ENCODE measurements around the gene TRIP13. TPM values are rescaled to one million over a fixed set of nuclear protein-coding genes. Genes with fewer than 3 reads are reported as not detected.
A peak's percentile ranks its signal among the peaks of the same experiment; 100 is the strongest.
"Not testable (repeated sequence)": the region's sequence is repeated elsewhere in the genome, so short reads cannot be mapped to it uniquely, and the experiment has no call there.

The TRIP13 gene
- total RNA-seq, 1 donor, result 4.0 TPM

DNA sequence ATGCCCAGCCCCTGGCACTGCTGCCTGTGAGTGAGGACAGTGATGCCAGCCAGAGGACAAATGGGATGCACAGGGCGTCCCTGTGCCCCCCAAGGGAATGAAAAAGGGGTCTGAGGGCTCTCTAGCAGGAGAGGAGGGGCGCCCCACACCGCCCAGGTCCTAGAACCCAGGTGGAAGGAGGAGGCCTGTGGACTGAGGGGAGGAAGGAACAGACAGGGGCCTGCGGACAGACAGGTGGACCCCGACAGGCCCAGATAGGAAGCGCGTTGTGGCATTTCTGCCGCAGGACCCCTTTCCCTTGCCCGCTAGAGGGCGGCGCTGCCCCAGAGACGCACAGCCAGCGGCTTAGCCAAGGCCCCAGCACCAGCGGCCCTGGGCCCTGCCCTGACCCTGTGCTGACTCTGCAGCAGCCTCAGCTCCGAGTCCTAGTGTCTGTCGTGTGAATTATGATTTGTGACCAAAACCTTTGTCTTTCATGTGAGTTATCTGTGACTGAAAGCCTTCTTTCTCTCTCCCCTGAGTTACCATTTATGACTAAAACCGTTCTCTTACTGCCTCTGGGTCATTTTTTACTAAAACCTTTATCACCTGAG, 30.7 kb downstream of the TRIP13 start:
- Histone ChIP-seq H3K4me2 (ENCODE audit: insufficient read depth, low read length) (no peak overlapping the region), H3K4me1 (ENCODE audit: insufficient read depth, low read length) (no peaks in the 10 kb centered on the region), H3K36me3 (ENCODE audit: insufficient read depth, low read length) (no peaks in the 10 kb centered on the region), H3K27ac (ENCODE audit: low read depth, low read length) (no peak overlapping the region), H4K20me1 (ENCODE audit: insufficient read depth, low read length) (no peaks in the 10 kb centered on the region), H3K9me3 (ENCODE audit: low read depth, low read length) (no peaks in the 10 kb centered on the region), H3K79me2 (ENCODE audit: insufficient read depth, low read length) (no peaks in the 10 kb centered on the region), H2AFZ (ENCODE audit: low read length) (no peak overlapping the region), H3K4me3 (ENCODE audit: insufficient read depth, low read length) (no peak overlapping the region), H3K27me3 (ENCODE audit: insufficient read depth, low read length) (peaks cover 19% of the 10 kb centered on the region)
- DNase-seq (ENCODE audit: insufficient read length, low spot score, missing footprints), result peak; percentile 97
- TF ChIP-seq CTCF (IDR thresholded peaks at IDR 0.05; ENCODE audit: extremely low read depth, low read depth, low read length), result peak; percentile 79

DNA sequence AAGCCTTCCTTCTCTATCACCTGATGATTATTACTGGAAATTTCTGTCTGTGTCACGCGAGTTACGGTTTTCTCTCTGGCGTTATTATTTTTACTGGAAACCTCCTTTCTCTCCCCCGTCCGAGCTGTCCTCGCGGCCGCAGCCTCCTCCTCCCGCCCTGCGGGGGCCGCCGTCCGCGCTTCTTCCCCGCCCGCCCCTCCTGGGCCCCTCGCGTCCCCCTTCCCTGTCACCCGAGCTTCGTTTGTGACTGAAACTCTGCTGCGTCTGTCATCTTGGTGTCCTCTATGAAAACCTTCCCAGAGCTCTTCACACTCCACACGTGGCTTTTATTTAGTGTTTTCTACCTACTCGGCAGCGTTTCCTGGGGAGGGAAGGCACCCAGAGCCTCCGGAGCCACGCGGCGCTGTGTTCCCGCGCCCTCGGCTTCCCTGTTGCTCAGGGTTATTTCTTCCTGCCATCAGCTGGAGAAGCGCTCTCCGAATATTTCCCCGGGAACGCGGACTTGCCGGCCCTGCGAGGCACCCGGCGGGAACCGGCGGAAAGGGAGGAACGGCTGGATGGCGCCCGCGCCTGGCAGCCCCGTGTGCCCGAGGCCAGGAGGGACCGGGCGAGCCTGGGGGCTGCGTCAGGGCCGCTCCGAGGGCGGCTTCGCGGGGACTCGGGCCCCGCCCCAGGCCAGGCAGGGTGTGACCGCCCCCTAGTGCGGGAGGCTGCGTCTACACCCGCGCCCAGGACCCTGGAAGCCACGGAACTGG, 33.9 kb downstream of the TRIP13 start:
- Histone ChIP-seq H3K4me3 (ENCODE audit: insufficient read depth, low read length) (peak overlapping the region; percentile 59), H3K4me1 (ENCODE audit: insufficient read depth, low read length) (no peaks in the 10 kb centered on the region), H3K36me3 (ENCODE audit: insufficient read depth, low read length) (no peaks in the 10 kb centered on the region), H3K27me3 (ENCODE audit: insufficient read depth, low read length) (peaks cover 27% of the 10 kb centered on the region), H3K79me2 (ENCODE audit: insufficient read depth, low read length) (no peaks in the 10 kb centered on the region), H3K4me2 (ENCODE audit: insufficient read depth, low read length) (peak overlapping the region; percentile 77), H3K27ac (ENCODE audit: low read depth, low read length) (no peak overlapping the region), H3K9me3 (ENCODE audit: low read depth, low read length) (no peaks in the 10 kb centered on the region), H4K20me1 (ENCODE audit: insufficient read depth, low read length) (no peaks in the 10 kb centered on the region), H2AFZ (ENCODE audit: low read length) (peak overlapping the region; percentile 54)
- TF ChIP-seq CTCF (IDR thresholded peaks at IDR 0.05; ENCODE audit: extremely low read depth, low read depth, low read length), result peak; percentile 21
- DNase-seq (ENCODE audit: insufficient read length, low spot score, missing footprints), result peak; percentile 92

GRCh38 chr5:927172-928015, 34.7 kb downstream of the TRIP13 start:
- no peaks in the 10 kb centered on the region for H3K9me3 ChIP-seq (ENCODE audit: low read depth, low read length)
- peak overlapping the region; percentile 77 for H3K4me2 ChIP-seq (ENCODE audit: insufficient read depth, low read length)
- no peaks in the 10 kb centered on the region for H3K4me1 ChIP-seq (ENCODE audit: insufficient read depth, low read length)
- no peak overlapping the region for H3K4me3 ChIP-seq (ENCODE audit: insufficient read depth, low read length)
- DNase-seq (ENCODE audit: insufficient read length, low spot score, missing footprints), result no peak
- no peak overlapping the region for H2AFZ ChIP-seq (ENCODE audit: low read length)
- TF ChIP-seq CTCF (IDR thresholded peaks at IDR 0.05; ENCODE audit: extremely low read depth, low read depth, low read length), result no peak
- no peaks in the 10 kb centered on the region for H4K20me1 ChIP-seq (ENCODE audit: insufficient read depth, low read length)
- H3K79me2 ChIP-seq (ENCODE audit: insufficient read depth, low read length), result no peaks in the 10 kb centered on the region
- H3K27ac ChIP-seq (ENCODE audit: low read depth, low read length), result no peak overlapping the region
- peaks cover 32% of the 10 kb centered on the region for H3K27me3 ChIP-seq (ENCODE audit: insufficient read depth, low read length)
- H3K36me3 ChIP-seq (ENCODE audit: insufficient read depth, low read length), result no peaks in the 10 kb centered on the region

DNA sequence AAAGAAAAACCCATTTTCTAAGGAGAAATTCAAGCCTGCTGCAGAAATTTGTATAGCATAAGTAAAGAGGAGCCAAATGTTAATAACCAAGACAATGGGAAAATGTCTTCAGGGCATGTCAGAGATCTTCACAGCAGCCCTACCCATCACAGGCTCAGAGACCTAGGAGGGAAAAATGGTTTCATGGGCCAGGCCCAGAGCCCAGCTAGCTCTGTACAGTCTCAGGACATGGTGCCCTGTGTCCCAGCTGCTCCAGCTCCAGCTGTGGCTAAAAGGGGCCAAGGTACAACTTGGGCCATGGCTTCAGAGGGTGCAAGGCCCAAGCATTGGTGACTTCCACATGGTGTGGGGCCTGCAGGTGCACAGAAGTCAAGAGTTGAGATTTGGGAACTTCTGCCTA, 36.5 kb downstream of the TRIP13 start:
- not testable (repeated sequence) for H3K36me3 ChIP-seq (ENCODE audit: insufficient read depth, low read length); H3K4me1 ChIP-seq (ENCODE audit: insufficient read depth, low read length); H3K27ac ChIP-seq (ENCODE audit: low read depth, low read length); H2AFZ ChIP-seq (ENCODE audit: low read length); H3K4me3 ChIP-seq (ENCODE audit: insufficient read depth, low read length); H3K79me2 ChIP-seq (ENCODE audit: insufficient read depth, low read length); H3K9me3 ChIP-seq (ENCODE audit: low read depth, low read length); H3K4me2 ChIP-seq (ENCODE audit: insufficient read depth, low read length); H4K20me1 ChIP-seq (ENCODE audit: insufficient read depth, low read length); DNase-seq (ENCODE audit: insufficient read length, low spot score, missing footprints)
- H3K27me3 ChIP-seq (ENCODE audit: insufficient read depth, low read length), result peaks cover 37% of the 10 kb centered on the region

All from osteoblast (primary cell).